CD4-positive, alpha-beta T cell treated with Interleukin-2 at 100 ng/mL for 4 hours (primary cell): ENCODE results near the gene PCSK1N.
"Not testable (repeated sequence)": the region's sequence is repeated elsewhere in the genome, so short reads cannot be mapped to it uniquely, and the experiment has no call there.

Experiments
- DNase-seq: peaks from one replicate; pipeline ENCODE4 v3.0.0-alpha.2; 2020; ENCODE audit warnings: low spot score

PCSK1N gene

DNA sequence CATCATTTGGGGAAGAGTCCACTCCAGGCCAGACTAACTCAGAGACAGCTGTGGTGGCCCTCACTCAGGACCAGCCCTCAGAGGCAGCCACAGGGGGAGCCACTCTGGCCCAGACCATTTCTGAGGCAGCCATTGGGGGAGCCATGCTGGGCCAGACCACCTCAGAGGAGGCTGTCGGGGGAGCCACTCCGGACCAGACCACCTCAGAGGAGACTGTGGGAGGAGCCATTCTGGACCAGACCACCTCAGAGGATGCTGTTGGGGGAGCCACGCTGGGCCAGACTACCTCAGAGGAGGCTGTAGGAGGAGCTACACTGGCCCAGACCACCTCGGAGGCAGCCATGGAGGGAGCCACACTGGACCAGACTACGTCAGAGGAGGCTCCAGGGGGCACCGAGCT, 12.4 kb downstream of the PCSK1N start:
- no peak for DNase-seq

DNA sequence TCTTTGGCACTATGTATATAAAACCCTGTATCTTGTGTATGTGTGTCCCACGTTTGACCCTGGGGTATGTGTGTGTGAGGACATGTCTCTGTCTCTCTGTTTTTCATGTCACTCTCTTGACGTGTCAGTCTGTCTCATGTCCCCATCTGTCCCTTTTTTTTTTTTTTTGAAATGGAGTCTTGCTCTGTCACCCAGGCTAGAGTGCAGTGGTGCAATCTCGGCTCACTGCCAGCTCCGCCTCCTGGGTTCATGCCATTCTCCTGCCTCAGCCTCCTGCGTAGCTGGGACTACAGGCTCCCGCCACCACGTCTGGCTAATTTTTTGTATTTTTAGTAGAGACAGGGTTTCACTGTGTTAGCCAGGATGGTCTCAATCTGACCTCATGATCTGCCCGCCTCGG, 16.0 kb downstream of the PCSK1N start:
- DNase-seq = not testable (repeated sequence)

DNA sequence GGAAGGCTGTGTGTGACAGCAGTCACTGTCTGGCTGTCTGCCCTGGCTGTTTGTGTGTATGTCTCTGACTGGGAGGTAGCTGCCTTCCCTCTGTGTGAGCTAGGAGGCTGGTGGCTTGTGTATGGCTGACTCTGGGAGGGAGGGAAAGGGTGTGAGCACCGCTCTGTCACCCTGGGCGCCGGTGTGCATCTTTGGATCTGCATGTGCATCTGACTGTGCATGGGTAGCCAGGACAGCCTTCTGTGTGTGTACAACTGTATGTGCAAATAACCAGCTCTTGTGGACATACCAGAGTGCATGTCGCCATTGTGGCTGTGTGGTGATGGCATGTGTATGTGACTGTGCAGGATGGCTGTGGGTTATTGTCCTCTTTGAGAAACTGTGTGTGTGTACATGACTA, 16.5 kb downstream of the PCSK1N start:
- DNase-seq = no peak

DNA sequence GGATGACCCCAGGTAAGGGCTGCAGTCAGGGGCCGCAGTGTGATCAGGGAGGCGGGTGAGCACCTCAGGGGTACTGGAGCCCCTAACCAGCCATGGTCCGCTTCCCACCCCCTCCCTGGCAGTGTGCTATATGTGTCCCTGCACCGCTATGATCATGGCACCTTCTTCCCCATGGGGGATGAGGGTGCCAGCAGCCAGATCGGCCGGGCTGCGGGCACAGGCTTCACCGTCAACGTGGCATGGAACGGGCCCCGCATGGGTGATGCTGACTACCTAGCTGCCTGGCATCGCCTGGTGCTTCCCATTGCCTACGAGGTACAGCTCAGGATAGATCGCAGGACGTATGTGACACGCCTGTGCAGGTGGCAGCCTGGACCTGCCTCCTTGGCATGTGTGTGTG, 17.3 kb downstream of the PCSK1N start:
- DNase-seq = no peak

DNA sequence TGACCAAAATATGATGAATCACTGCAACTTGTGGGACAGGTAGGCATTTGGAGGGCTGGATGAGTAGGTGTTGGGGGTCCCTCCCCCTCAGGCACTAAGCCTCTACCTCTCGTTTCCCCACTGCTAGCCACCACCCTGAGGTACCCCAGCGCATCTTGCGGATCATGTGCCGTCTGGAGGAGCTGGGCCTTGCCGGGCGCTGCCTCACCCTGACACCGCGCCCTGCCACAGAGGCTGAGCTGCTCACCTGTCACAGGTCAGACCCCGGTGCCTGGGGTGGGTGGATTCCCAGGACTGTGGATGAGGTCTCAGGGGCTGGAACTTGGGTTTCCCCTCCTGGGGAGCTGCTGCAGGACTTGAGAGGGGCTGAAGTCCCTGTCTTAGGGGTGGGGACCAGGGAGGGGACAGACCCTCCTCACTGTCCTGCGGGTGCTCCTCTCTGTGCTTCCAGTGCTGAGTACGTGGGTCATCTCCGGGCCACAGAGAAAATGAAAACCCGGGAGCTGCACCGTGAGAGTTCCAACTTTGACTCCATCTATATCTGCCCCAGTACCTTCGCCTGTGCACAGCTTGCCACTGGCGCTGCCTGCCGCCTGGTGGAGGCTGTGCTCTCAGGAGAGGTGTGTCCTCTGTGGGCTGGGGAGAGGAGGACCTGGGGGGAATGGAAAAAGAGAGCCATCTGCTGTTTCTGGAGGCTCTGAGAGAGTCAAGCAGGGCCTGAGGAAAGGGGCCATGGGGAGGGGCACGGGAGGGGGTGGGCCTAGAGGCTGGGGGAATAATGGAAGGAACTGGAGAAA, 19.2 kb downstream of the PCSK1N start:
- DNase-seq = no peak

DNA sequence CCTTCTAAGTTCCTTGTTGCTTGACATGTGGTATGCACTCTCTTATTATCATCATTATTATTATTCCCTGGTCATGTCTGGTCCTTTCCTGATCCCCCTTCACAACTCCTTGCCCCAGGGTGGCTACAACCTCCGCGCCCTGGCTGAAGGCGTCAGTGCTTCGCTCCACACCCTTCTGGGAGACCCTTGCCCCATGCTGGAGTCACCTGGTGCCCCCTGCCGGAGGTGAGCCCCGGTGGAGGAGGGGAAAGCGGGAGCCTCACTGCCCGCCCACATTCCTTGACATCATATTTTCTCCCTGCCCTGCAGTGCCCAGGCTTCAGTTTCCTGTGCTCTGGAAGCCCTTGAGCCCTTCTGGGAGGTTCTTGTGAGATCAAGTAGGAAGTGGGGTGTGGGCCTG, 20.1 kb downstream of the PCSK1N start:
- DNase-seq = no peak

DNA sequence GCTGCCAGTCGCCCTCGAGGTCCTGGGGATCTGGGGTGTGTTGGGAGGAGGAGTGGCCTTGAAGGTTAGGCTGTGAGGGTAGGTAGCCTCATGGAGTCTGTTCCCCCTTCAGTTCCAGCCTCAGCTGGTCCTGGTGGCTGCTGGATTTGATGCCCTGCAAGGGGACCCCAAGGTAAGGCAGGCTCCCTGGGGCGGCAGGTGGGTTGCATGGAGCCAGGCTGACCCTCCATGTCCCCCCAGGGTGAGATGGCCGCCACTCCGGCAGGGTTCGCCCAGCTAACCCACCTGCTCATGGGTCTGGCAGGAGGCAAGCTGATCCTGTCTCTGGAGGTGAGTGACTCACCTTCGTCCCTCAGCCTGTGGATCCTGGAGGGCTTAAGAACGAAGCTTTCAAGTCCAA, 20.7 kb downstream of the PCSK1N start:
- no peak for DNase-seq

DNA sequence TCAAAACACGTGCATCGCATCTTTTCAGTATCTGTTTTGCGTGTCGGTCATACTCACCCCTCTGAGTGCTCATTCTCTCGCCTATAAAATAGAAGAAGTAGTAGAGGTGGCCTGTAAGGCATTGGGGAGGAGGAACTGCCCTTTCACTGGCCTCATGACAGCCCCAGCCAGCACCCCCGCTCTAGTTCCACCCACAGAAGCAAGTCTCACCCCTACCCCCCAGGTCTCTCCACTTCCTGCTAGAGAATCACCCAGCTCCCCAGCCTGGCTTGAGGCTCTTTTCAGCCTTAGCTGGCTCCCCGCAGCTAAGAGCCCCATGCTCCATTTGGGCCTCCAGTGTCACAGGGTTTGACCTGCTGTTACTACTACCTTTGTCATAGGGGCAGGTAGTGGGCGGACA, 21.8 kb downstream of the PCSK1N start:
- no peak for DNase-seq

DNA sequence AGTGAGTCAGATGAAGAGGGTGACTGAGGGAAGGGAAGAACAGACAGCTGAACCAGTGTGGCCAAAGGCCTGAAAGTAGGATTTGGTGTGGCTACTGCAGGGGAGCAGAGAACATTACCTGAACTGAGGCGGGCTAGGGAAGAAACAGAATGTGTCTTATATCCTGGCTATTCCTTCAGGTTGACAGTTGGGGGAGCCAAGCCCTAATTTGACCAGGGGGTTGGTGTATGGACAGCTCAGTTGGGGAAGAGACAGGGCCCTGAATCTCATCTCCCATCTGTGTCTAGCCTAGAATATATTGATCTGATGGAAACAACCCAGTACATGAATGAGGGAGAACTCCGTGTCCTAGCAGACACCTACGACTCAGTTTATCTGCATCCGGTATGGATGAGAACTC, 29.3 kb downstream of the PCSK1N start:
- DNase-seq = no peak

DNA sequence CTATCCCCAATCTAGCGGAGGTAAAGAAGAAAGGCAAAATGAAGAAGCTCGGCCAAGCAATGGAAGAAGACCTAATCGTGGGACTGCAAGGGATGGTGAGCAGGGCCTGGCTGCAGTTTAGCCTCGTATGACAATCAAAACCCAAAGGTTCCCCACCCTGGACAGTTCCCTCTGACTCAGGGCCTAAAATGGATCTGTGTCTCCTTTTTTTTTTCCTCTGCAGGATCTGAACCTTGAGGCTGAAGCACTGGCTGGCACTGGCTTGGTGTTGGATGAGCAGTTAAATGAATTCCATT, 32.6 kb downstream of the PCSK1N start:
- DNase-seq = no peak

DNA sequence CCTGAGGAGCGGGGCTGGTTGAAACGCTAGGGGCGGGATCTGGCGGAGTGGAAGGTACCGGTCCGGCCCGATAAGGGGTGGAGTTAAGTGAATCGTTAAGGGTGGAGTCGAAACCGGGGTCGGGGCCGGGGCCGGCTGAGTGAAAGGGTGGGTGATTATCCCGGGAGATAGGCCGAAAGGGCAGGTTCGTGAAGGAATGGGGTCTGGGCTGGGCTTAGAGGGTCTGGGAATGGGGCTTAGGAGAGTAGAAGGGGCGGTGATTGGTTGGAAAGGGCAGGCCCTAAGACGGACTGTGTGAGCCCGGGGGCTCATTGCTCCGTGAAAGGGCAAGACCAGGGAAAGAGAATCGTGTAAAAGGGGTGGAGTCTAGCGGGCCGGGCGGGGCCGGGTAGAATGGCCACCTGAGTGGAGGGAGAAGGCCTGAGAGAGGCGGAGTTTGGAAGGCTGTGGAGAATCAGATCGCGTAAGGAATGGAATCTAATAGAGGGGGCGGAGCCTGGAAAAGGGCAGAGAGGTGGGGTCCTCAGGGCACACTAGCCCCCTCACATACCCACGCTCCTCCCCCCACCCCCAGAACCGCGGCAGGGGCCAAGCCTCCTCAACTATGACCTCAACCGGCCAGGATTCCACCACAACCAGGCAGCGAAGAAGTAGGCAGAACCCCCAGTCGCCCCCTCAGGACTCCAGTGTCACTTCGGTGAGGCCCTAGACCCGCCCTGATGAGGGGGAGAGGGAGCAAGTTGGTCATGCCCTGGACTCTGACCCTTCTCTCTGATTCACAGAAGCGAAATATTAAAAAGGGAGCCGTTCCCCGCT, 33.1 kb downstream of the PCSK1N start:
- peak; percentile 56 for DNase-seq

DNA sequence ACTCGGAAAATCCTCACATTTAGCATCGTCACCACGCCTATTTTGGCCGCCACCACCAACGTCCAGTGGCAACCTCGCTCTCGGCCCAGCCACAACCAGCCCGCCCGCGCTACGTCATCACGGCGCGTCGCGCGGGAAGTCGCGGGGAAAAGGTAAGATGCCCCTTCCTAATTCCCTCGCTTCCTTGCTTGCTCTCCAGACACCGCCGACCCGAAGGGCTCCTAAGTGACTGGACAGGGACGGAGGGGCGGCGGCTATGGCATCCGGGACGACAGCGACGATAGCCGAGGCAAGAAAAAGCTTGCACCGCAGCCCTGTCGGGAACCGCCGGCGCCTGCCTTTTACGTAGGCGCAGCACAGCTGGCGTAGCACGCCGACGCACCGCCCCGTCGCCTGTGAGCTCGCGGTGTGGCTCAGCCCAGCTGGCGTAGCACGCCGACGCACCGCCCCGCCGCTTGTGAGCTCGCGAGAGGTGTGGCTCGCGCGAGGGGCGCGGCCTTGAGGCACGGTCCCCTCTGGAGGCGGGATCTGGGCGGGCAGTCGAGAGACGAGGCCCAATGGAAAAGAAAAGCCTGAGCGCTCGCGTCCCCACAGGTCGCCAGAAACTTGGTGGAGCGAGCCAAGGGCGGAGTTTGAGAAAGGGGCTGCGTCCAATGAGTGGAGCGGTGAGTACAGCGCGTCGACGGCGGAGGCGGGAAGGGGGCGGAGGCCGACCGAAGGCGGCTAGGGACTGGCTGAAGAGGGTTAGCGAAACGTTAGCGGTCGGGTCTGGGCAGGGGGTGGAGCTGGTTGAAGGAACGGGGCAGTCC, 33.9 kb downstream of the PCSK1N start, which contains the start of gene HDAC6:
Gene HDAC6 (plus strand): TSS at position 788 of the 809 bp plus-strand sequence. CDS start 626 bp downstream, outside the sequence.
- DNase-seq = peak; percentile 96

DNA sequence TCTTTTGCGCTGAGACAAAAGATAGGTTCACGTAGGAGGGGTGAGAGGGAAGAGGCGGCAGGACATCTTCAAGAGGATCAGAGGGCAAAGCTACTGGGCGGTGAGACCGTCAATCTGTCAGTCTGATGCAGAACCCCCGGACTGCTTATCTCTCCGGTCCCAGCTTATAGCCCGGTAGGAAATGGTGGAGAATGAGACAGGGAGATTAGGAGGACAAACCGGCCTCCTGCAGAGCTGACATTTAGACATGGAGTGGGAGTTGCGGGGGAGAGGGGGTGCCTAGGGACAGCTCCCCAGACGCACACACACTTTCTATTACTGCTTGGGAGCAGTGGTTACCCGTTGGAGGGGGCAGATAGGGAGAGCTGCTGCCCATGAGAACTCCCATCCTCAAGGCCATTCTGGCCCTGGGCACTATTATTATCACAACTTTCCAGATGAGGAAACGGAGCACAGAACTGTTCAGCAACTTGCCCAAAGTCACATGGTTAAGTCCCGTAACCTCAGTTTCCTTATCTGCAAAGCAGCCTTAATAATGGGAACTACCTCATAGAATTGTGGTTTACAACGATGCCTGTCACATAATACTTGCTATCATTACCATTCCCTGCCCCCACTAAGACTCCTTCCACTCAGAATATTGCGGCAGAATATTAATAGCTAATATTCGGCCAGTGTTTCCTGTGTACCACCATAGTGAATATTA, 34.7 kb downstream of the PCSK1N start:
- no peak for DNase-seq

DNA sequence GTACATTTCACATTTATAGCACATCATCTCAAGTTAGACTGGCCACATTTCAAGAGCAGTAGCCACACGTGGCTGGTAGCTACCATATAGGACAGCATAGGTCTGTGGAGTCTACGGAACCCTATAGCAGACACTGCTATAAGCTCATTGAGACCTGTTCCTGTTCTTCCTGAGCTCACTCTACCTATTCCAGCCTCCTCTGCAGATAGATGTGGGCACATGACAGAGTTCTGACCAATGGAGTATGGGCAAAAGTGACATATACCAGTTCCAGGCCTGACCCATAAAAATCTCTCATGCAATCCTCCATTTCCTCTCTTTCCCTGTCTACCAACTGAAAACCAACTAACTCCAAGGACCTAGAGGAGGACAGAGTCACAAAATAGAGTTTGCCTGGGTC, 37.1 kb downstream of the PCSK1N start:
- DNase-seq = no peak

DNA sequence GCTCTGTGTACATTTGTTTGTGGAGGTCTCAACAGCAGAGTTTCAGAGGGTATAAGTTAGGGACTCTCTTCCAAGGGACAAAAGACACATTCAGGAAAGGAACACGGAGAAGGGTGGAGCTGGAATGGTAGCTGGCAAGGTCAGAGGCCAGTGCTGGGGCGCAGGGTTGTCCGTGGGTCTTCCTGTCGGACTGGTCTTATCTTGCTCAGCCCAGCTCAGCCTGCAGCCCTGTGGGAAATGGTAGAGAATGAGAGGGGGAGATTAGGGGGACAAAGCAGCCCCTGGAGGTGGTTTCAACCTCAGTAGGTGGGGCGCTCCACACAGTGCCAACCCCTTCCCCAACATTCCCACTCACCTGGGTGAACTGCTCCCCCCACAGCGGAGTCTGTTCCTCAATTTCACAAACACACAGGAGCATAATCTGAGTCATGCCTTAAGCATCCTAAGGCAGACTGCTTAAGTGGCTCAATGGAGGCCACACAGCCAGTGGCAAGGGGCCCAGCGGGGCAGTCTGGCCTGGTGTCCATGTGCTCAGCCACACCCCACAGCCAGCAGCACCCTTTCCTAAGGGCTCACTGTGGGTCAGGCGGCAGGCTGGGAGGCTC, 40.4 kb downstream of the PCSK1N start:
- no peak for DNase-seq

DNA sequence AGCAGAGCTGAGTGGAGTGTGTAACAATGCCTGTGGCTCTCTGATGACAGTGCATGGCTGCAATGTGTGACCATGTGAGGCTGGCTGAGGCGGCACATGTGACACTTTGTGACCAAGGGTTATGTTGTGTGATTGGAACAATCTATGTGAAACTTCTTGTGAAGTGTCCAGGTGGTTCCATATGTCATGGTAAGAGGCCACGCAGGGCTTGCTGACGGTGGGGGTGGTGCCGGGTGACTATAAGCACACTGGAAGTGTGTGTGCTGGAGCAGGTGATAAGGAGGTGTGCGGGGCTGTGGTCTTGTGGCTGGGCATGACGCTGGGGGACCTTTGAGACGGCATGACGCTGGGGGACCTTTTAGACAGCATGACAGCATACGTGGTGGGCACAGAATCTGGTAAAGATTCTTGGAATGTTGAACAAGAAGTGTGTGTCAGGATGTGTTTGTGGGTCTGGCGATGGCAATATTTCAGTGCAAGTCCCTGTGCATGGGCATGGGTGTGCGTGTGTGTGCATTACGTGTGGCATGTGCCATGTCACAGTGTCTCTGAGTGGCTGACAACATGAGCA, 41.0 kb downstream of the PCSK1N start:
- DNase-seq = no peak

DNA sequence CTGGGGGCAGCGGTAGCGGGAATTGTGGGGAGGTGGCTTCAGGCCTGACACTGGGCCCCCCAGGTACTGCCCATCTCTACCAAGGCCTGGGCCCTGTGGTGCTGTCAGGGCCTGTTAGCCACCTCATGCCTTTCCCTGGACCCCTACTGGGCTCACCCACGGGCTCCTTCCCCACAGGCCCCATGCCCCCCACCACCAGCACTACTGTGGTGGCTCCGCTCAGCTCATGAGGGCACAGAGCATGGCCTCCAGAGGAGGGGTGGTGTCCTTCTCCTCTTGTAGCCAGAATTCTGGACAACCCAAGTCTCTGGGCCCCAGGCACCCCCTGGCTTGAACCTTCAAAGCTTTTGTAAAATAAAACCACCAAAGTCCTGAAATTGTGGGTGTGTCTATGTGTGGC, 41.5 kb downstream of the PCSK1N start:
- no peak for DNase-seq

DNA sequence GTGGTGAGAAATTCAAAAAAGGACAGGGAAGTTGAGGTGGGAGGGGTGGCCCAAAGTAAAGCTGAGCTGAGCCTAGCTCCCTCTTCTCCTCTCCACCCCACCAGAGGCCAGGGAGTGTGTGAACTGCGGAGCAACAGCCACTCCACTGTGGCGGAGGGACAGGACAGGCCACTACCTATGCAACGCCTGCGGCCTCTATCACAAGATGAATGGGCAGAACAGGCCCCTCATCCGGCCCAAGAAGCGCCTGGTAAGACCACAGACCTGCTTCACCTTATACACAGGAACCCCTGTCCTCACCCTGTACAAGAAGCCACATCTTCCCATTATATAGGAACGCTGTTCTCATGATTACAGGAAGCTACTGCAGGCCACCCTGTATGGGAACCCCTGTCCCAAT, 43.2 kb downstream of the PCSK1N start:
- no peak for DNase-seq

DNA sequence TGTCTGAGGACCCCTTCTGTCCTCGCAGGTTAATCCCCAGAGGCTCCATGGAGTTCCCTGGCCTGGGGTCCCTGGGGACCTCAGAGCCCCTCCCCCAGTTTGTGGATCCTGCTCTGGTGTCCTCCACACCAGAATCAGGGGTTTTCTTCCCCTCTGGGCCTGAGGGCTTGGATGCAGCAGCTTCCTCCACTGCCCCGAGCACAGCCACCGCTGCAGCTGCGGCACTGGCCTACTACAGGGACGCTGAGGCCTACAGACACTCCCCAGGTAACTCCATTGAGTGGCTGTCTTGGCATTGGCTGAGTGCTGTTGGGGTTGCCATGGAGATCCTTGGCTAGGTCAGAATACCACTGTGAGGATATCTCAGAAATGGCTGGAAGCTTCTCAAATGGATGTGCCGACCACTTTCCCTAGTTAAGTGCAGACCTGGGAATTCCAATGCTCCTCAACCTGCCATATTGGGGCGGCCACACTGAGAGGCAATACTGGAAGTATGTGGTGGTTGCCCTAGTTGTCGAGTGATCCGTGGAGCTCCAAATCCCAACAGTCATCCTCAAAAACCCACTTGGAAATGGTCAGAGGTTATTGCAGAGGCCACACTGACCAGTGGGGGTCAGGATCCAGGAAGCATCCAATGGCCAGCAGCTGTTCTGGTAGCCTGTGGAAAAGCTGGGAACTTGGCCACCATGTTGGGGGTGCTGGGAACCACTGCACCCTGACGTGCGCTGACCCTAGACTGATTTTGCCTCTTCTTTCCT, 44.2 kb downstream of the PCSK1N start:
- DNase-seq = no peak

DNA sequence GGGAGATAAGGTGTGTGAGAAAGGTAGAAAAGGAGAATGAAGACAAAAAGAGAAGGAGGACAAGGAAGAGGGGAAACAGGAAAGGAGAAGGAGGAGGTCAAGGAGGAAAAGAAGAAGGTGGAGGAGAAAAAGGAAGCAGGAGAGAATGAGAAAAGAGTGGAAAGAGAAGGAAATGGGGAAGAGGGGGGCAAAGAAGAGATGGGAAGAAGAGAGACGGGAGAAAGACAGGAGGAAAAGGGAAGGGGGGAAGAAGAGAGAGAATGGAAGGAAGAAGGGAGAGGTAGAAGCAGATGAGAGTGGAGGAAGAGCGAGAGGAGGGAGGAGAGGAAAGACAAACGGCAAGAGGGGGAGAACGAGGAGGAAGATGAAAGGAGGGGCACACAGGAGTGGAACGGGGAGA, 44.9 kb downstream of the PCSK1N start:
- DNase-seq = no peak
